Fibroblast of skin of left quadriceps (primary cell): ENCODE measurements around the gene IRAK3.
"Not testable (repeated sequence)": the region's sequence is repeated elsewhere in the genome, so short reads cannot be mapped to it uniquely, and the experiment has no call there.

Source experiments
- DNase-seq, 2 experiments: peaks; one replicate each; pipeline ENCODE4 v3.0.0-alpha.2; 2013; ENCODE audit warnings: low read depth in 2 of 2

IRAK3 gene

DNA sequence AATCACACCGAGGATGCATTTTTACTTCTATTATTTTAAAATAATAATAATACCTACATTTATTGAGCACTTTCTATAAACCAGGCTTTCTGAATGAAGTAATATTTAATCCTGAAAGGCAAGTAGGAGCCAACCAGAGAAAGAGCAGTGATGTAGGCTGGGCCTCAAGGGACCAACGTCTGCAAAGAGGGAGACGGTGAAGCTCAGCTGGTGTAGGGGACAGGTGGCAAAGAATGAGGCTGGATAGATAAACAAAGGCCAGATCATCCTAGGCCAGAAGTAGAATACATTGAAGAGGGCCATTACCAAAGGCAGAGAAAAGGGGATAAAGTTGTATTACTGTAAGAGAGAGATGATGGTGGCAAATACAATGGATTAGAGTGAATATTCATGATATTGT is 18.4 kb upstream of the IRAK3 start:
- DNase-seq, result no peak

DNA sequence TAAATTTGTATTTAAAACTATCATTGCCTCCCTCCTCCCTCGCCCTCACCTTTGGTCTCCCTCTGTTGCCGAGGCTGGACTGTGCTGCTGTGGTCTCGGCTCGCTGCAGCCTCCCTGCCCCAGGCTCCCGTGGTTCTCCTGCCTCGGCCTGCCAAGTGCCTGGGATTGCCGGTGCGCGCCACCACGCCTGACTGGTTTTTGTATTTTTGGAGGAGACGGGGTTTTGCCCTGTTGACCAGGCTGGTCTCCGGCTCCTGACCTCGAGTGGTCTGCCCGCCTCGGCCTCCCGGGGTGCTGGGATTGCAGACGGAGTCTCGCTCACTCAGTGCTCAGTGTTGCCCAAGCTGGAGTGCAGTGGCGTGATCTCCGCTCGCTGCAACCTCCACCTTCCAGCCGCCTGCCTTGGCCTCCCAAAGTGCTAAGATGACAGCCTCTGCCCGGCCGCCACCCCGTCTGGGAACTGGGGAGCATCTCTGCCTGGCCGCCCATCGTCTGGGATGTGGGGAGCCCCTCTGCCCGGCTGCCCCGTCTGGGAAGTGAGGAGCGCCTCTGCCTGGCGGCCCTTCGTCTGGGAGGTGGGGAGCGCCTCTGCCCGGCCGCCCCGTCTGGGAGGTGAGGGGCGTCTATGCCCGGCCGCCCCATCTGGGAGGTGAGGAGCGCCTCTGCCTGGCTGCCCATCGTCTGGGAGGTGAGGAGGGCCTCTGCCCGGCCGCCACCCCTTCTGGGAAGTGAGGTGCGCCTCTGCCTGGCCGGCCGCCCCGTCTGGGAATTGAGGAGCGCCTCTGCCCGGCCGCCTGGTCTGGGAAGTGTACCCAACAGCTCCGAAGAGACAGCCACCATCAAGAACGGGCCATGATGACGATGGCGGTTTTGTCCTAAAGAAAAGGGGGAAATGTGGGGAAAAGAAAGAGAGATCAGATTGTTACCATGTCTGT is 14.4 kb upstream of the IRAK3 start:
- not testable (repeated sequence) for DNase-seq

DNA sequence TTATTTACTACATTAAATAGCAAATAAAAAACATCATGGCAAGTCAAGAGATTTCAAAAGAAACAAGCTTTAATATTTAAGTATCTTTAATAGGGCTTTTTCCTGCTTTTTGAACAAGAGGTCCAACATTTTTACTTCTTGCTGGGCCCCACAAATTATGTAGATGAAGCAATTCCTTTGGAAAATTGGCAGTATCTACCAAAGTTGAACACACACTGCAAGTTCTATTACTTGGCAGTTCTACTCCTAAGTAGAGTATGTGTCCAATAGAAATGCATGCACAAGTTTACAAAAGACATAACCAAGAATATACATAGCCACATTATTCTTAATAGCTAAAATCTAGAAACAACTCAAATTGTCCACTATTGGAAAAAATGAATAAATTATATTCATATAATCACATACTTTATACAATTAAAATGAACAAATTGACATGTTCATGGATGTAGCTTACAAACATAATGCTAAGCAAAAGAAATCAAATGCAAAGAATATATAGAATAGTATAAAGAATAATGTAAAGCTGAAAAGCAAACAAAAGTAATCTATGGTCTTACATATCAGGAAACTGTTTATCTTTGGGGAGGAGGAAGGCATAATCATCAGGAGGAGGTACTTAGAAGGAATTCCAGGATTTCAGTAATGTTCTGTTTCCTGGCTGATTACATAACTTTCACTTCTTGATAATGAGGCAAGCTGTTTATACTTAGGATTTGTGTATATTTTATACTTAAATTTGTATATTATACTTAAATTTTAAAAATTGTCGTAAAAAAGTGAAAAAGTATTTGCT is 12.7 kb upstream of the IRAK3 start:
- DNase-seq, result no peak

DNA sequence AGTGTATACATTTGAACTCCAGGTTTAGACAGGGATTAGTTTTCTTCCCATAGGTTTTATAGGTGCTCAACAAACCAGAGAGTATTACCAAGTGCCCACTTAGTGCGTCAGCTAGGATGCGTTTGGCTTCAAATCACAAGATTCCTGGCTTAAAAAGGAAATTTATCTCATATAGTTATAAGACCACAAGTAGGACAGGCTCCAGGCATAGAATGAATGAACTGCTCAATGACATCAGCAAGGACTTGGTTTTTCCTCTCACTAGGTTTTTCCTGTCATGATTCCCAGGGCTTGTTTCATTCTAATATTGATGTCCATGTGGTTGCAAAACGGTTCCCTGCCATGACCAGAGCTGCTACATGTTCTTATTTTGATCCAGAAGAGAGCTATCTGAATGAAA is 6.1 kb upstream of the IRAK3 start:
- DNase-seq, result no peak

DNA sequence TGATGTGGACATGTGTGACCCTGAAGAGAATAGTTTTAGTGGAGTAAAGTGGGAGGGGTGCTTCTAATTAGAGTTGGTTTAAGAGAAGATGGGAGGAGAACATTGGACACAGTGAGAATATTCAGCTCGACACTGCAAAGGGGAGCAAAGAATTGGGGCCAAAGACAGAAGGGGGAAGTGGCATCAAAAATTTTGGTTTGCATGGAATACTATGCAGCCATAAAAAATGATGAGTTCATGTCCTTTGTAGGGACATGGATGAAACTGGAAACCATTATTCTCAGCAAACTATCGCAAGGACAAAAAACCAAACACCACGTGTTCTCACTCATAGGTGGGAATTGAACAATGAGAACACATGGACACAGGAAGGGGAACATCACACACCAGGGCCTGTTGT is 4.2 kb upstream of the IRAK3 start:
- DNase-seq, result not testable (repeated sequence)

DNA sequence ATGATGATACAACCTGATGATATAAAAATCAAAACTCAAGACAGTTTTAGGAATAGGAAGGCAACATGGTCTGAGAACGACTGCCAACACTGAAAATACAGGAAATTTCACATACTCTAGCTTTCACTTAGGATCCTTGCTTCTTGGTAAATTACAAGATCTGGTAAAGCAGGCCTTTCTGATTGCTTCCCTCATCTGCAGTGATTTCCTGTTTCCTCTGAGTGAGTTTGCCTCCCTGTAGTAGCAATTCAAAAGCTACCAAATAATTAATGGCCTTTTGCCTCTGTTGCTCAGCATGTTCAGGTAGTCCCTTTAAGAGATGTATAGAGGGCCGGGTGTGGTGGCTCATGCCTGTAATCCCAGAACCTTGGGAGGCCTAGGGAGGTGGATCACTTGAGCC is 2.0 kb upstream of the IRAK3 start:
- no peak for DNase-seq

DNA sequence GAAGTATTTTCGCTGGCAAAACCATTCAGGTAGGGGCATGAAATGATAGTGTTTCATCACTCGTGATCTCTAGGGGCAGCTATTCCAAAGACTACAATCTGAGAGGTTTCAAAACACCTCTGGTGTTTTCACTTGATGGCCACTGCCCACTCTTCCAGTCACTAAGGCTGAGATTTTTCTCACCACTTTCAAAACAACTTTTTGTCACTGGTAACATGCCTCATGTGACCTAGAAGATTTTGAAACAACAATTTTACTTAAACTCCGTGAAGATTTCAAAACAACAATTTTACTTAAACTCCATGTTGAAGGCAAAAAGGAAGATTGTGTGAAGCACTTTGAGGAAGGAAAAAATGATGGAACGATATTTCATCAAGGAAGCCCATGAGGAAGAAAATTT is 1.2 kb upstream of the IRAK3 start:
- no peak for DNase-seq

DNA sequence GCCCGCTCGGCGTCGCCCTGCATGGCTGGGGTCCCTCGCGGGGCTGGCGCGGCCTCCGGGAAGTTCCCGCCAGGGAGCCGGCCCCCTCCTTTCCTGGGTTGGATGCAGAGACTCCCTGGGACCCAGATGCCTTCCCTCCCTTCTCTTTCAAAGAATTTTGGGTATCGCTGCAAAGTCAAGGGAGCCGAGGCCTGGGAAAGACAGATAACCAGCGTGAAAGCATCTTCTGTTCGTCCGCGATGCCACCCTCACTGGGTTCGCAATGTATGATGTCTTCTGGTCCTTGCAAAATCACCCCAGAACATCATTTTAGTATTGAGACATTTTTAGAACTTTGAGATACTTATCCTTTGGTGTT is 451 bp downstream of the IRAK3 start:
- DNase-seq, result no peak

DNA sequence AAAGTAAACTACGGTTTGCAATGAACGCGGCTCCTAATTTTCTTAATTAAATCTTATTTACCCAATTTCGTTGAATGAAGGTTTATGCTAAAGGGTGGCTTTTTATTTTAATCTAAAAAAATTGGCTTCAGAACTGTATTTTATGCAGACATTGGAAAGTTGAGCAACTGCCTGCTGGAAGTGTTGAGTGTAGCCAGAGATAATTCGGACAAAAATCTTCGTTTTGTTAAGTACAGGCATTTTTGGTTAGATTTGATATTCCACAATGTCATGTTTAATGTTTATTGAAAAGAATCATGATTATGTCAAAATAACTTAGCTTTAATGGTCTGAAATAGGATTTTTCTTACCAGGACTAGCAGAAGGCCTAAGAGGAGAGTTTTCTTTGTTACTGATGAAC is 875 bp downstream of the IRAK3 start:
- no peak for DNase-seq

DNA sequence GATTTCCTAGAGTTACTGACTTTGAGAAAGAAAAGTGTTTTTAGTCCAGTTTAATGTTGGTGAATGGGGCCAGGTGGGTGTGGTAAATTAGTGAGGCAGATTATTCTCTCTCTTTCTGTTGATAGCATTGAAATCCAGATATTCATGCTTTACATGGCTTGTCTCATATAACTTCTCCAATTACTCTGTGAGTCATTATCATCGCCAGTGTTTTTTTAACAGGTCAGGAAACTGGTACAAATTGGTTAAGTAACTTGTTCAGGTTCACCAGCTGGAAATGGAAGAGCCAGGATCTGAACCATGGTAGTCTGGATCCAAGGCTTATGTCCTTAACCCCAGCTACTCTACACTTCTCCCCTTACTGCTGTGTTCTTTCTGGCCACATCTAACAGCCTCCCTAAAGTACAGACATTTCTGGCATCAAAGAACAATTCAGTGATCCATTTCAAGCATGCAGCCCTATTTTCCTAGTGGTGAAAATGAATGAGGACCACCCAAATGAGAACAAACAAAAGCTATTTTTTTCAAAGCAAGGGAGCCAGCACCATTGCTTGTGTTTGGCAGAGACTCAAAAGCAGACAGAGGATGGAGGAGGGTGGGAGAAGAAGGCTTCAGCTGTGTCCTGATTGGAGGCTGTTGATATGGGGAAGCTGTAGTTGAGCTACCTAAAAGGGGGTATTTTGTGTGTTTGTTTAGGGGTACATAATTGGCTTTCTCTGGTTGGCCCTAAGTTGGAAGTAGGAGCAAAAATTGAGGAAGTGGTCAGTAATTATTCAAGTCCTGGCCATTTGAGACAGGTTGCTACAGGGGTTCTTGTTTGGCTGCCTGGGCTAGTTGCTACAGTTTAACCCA is 1.7 kb downstream of the IRAK3 start:
- DNase-seq, result no peak

DNA sequence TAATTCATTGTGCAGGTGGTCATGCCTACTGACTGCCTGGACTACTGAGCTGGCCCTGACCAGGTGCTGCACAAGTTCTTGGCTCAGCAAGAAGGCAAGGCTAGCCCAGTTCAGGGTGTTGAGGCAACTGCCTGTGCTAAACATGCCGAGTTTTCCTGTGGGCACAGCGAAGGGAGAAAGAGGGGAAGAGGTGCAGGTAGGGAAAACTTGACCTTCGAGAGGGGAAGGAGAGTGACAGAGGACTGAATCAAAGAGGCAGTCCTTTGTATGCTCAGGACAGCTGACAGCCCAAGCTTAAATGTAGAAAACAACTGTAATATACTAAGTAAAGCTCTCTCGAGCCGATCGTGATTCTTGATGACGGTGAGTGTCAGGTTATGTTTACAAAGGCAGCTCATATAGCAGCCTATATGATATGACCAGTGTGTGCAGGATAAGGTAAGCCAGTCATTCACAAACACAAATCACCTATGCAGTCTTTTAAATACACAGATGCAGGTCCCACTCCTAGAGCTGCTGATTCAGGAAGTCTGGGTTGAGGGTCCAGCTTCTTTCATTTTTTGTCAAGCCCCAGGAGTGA is 2.6 kb downstream of the IRAK3 start:
- DNase-seq, result no peak

DNA sequence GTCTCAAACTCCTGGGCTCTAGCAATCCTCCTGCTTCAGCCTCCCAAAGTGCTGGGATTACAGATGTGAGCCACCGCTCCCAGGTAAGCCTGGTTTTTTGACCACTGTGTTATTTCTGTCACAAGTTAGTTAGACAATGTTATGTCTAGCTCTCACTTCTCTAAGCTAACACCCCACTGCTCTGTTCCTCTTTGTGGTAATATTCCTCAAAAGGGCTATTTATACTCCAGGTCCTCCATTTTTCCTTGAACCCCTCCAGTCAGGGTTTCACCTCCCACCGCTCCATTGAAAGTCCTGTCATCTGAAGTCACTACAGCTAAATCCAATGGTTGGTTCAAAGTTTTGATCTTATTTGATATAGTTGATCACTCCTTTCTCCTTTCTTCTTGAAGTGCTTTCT is 5.1 kb downstream of the IRAK3 start:
- no peak for DNase-seq

DNA sequence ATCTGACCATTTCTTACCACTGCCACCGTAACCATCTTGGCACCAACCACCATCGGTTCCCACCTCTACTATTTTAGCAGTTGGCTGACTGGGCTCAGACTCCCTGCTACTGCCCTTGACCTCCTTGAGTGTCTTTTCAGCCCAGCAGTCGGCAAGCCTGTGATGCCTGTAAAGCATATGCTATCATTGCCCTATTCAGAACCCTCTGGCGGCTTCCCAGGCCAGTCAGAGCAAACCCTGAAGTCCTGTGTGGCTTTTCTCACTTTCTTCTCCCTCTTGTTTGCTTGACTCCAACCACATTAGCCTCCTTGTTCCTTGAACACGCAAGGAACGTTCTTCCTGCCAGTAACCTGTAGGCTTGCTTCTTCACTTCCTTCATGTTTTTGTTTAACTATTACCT is 6.2 kb downstream of the IRAK3 start:
- DNase-seq, result no peak

DNA sequence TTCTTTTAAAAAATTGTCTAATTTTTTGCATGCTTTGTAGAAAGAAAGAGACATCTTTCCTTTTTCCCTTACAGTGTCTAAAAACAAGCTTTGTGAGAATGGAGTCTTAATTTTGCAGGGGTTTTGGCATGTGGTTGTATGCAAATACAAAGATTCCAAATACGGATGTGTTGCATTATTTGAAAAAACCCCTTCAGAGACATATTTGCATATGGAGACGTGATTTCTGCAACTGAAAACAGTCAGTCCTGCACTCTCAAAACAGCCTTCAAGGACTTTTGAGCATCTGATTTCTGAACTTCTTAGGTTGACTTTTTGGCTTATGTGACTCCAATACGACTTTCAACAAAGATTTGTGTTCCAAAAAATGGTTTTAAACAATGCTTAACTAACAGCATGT is 7.8 kb downstream of the IRAK3 start:
- DNase-seq, result no peak

DNA sequence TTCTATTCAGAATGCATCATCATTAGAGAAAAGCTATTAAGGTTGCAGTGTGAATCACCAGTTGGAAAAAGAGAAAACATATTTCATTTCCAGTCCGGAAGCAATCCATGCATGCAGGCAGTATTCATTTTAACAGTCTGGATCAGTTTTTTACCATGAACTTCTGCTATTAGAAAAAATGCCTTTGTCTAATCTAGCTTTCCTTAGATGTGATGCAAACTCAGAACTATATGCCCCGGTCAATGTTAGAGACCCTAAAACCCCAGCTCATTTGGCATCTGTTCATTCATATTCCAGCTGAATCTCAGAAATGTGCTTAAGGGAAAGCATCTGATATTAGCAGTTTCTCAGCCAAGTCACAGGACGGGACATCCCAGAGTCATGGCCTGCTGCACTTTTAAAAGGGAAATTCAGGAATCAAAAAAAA is 8.5 kb downstream of the IRAK3 start:
- DNase-seq, result no peak

DNA sequence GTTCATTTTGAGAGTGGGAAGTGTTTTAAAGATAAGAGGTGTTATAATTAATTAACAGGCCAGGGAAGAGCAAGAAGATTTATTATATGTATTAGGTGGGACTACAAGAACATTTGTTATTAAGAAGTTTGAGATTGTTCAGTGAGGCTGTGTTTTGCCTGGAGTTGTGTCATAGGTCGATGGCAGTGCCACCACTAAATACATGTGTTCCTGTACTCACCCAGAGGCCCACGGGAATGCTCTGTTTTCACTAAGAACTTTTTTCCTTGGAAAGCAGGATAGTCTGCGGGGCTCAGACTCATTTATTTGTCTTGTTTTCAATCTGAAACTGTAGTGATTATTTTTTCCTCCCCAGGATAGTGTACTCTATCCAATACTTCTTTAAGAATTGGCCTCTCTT is 10.1 kb downstream of the IRAK3 start:
- DNase-seq, result no peak

DNA sequence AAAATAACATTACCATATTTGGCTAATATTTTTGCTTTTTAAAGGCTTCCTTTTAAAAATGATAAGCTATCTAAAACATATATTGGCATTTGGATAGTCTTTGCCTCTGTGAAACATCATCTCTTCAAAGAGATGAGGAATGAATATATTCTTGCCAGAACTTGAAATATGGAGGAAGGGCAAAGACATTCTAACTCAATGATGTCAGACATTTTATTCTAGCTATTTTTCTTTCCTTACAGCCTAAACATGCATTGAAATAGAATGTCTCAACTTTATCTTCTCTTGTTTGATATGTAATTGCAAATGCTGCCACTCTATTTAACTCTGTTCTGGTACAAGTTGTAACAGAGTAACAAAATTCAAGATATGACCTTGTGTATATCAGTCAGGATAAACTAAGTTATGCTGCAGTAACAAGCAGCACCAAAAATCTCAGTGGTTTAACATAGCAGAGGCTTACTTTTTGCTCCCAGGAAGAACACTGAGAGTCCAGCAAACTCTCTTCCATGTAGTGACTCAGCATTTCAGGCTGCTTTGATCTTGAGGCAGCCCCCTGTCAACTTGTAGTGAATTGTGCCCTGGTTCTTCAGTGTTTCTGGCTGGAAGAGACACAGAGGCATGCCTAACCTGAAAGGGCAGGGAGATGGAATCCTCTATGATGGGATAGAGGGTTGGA is 11.0 kb downstream of the IRAK3 start:
- DNase-seq, result no peak

DNA sequence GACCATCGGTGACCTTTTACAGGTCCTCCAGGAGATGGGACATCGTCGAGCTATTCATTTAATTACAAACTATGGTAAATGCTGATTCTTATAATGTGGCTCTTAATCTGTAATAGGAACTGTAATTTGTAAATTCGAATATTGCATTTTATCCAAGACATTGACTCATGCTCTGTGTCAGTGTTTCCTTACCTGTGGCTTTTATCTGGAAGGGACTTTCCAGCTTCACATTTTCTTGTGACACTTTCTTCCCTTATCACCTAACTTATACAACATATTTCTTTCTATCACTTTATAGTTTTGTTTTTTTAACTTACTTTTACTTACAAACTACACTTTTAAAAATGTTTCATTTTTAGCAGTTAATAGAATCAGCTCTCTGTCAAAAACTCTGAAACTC is 14.8 kb downstream of the IRAK3 start:
- no peak for DNase-seq

DNA sequence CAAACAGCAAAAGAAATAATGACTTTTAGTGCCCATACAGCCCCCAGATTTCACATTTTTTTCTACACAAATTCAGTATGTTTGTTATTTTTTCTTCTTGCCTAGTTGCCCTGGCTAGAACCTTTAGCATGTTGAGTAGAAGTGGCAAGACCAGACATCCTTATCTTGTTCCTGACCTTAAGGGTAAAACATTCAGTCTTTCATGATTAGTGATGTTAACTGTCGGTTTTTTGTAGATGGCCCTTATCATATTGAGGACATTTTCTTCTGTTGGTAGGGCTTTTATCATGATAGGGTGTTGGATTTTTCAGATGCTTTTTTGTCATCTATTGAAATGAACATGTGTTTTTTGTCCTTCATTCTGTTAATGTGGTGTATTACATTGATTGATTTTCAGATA is 17.1 kb downstream of the IRAK3 start:
- no peak for DNase-seq

DNA sequence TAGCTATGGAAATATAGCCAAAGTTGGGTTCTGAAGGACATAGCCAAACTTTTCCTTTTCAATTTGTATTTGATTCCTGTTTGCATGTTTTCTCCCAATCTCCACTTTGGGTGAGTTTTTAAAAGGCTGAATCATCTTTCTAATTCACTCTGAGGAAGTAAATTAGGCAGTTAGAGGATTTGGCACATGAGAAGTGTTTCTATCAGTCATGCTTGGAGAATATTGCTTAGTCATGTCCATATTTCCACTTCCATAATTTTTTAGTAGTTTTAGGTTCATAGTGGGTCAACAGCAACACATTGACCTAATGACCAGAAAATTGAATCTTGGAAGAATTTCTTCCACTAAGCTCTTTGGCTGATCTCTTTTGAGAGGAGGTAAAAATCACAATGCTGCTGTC is 21.8 kb downstream of the IRAK3 start:
- no peak for DNase-seq

DNA sequence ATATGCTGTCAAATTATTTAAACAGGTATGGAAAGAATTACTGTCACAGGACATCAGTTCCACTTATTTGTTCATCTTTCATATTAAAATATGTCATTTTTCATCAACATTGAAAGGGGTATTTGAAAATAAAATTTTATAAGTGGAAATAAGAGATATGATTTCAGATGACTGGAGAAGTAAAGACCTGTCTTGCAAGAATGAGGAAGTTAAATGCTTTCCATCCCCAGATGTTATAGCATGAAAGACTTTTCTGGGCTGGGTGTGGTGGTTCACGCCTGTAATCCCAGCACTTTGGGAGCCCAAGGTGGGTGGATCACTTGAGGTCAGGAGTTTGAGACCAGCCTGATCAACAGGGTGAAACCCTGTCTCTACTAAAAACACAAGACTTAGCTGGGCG is 22.6 kb downstream of the IRAK3 start:
- DNase-seq, result not testable (repeated sequence)
